ENCODE measurements around the gene HOXC4.

The HOXC4 gene

GRCh38 chr12:54016051-54016450, 37.6 kb upstream of the HOXC4 start:
- DNase-seq, result no peak

GRCh38 chr12:54016478-54016964, 37.1 kb upstream of the HOXC4 start:
- DNase-seq, result no peak

- DNase-seq, result no peak
These were observed 36.4 kb upstream of the HOXC4 start for GRCh38 chr12:54017027-54017788.

GRCh38 chr12:54017878-54018467, 35.7 kb upstream of the HOXC4 start:
- no peak for DNase-seq

- no peak for DNase-seq
These were observed 35.1 kb upstream of the HOXC4 start for GRCh38 chr12:54018468-54018984.

GRCh38 chr12:54019091-54019811, 34.4 kb upstream of the HOXC4 start:
- no peak for DNase-seq

GRCh38 chr12:54019924-54020590, 33.6 kb upstream of the HOXC4 start:
- no peak for DNase-seq

GRCh38 chr12:54020591-54021405, 32.8 kb upstream of the HOXC4 start:
- DNase-seq, result no peak

GRCh38 chr12:54021432-54022013, 32.1 kb upstream of the HOXC4 start:
- DNase-seq, result no peak

- no peak for DNase-seq
These were observed 30.4 kb upstream of the HOXC4 start for GRCh38 chr12:54022960-54023884.

GRCh38 chr12:54024127-54024526, 29.5 kb upstream of the HOXC4 start:
- DNase-seq, result no peak

GRCh38 chr12:54024581-54025305, 28.9 kb upstream of the HOXC4 start:
- DNase-seq, result no peak

- DNase-seq, result no peak
These were observed 27.9 kb upstream of the HOXC4 start for GRCh38 chr12:54025499-54026405.

GRCh38 chr12:54026640-54027441, 26.8 kb upstream of the HOXC4 start:
- DNase-seq, result no peak

GRCh38 chr12:54027442-54027786, 26.2 kb upstream of the HOXC4 start:
- DNase-seq, result no peak

GRCh38 chr12:54028314-54029201, 25.1 kb upstream of the HOXC4 start, which contains the start of gene HOXC6:
HOXC6 (plus strand) TSS chr12:54028440; CDS start chr12:54028522, 82 bp downstream.
- no peak for DNase-seq
